HG03066 (cell line): ENCODE data around the gene TBX10.
"Not testable (repeated sequence)": the region's sequence is repeated elsewhere in the genome, so short reads cannot be mapped to it uniquely, and the experiment has no call there.

Experiments
- ATAC-seq: cut with Tn5 transposase; IDR thresholded peaks from one replicate; pipeline ENCODE4 v1.9.1; 2021; ENCODE audit warnings: low read depth; ENCODE audit not compliant: unreplicated experiment

The TBX10 gene

GRCh38 chr11:67604815-67605214 is 34.7 kb downstream of the TBX10 start:
- ATAC-seq: no peak

GRCh38 chr11:67604119-67604518 is 35.4 kb downstream of the TBX10 start:
- ATAC-seq: not testable (repeated sequence)

- no peak for ATAC-seq
These were observed 38.5 kb downstream of the TBX10 start for GRCh38 chr11:67601098-67601497.

GRCh38 chr11:67600324-67601029 is 39.1 kb downstream of the TBX10 start:
- ATAC-seq: peak; percentile 76

- no peak for ATAC-seq
These were observed 40.4 kb downstream of the TBX10 start for GRCh38 chr11:67599149-67599548.

- not testable (repeated sequence) for ATAC-seq
These were observed 41.6 kb downstream of the TBX10 start for GRCh38 chr11:67597963-67598362.

GRCh38 chr11:67597458-67597857 is 42.1 kb downstream of the TBX10 start:
- not testable (repeated sequence) for ATAC-seq

GRCh38 chr11:67596753-67597300 is 42.7 kb downstream of the TBX10 start:
- ATAC-seq: no peak

- no peak for ATAC-seq
These were observed 45.1 kb downstream of the TBX10 start for GRCh38 chr11:67594480-67594879.

GRCh38 chr11:67593565-67593905 is 46.0 kb downstream of the TBX10 start:
- ATAC-seq: no peak

- ATAC-seq: no peak
These were observed 46.5 kb downstream of the TBX10 start for GRCh38 chr11:67592880-67593564.

GRCh38 chr11:67588899-67589415 is 50.6 kb downstream of the TBX10 start:
- not testable (repeated sequence) for ATAC-seq

GRCh38 chr11:67588136-67588503 is 51.4 kb downstream of the TBX10 start:
- no peak for ATAC-seq

GRCh38 chr11:67586568-67587250 is 52.9 kb downstream of the TBX10 start:
- no peak for ATAC-seq

GRCh38 chr11:67585911-67586310 is 53.7 kb downstream of the TBX10 start:
- ATAC-seq: no peak

- ATAC-seq: no peak
These were observed 54.4 kb downstream of the TBX10 start for GRCh38 chr11:67584881-67585873.

GRCh38 chr11:67584205-67584880 is 55.2 kb downstream of the TBX10 start:
- no peak for ATAC-seq

- peak; percentile 63 for ATAC-seq
These were observed 56.0 kb downstream of the TBX10 start, which contains the start of gene GSTP1 for GRCh38 chr11:67583247-67584204. GSTP1 (plus strand) TSS chr11:67583812; CDS start chr11:67583844, 32 bp downstream.
